Astrocyte (in vitro differentiated cells and primary cell): ENCODE data around the gene ZNF484.
"Not testable (repeated sequence)": the region's sequence is repeated elsewhere in the genome, so short reads cannot be mapped to it uniquely, and the experiment has no call there.

Experiments used
- CTCF ChIP-seq: IDR thresholded peaks from 2 replicates; pipeline ENCODE4 v1.5.1; 2011; ENCODE audit warnings: low read depth, mild to moderate bottlenecking, inconsistent platforms, low read length, moderate library complexity; ENCODE audit not compliant: insufficient read depth
- EZH2 ChIP-seq: IDR thresholded peaks from 2 replicates; pipeline ENCODE4 v1.6.1; 2012; ENCODE audit warnings: mild to moderate bottlenecking, low read length, inconsistent platforms; ENCODE audit not compliant: insufficient read depth

GRCh38 chr9:92796337-92796804 is 81.5 kb downstream of the ZNF484 start:
- not testable (repeated sequence) for TF ChIP-seq CTCF, EZH2
